Sigmoid colon (tissue), 4 donors: Measurements from ENCODE around the gene ERICH6.

ENCODE experiments used
- CTCF ChIP-seq, 4 experiments: fragments of 450-650 bp in 3 of 4; fragments of 200-600 bp in 1 of 4; IDR thresholded peaks; one replicate each; pipeline ENCODE4 v1.5.1; 2016 to 2019; ENCODE audit warnings: antibody characterized with exemption in 4 of 4, mild to moderate bottlenecking in 3 of 4, moderate library complexity in 2 of 4
- EP300 ChIP-seq, 4 donors: sonication (generic); formaldehyde crosslinking; IDR thresholded peaks; one replicate each; pipeline ENCODE4 v1.6.1; 2017; ENCODE audit warnings: antibody characterized with exemption in 4 of 4
- POLR2AphosphoS5 ChIP-seq, 4 donors: sonication (generic); formaldehyde crosslinking; IDR thresholded peaks; one replicate each; pipeline ENCODE4 v1.6.1; 2017; ENCODE audit warnings: antibody characterized with exemption in 4 of 4

- TF ChIP-seq EP300 (IDR thresholded peaks at IDR 0.05): no peak
- TF ChIP-seq POLR2AphosphoS5 (IDR thresholded peaks at IDR 0.05): no peak
- TF ChIP-seq CTCF (IDR thresholded peaks at IDR 0.05): no peak
Observed at GRCh38 chr3:150703299-150703755, 393 bp downstream of the ERICH6 start.
